Testis (tissue), 2 donors: ENCODE results near the gene TMEM184B.

Experiments used
- POLR2A ChIP-seq: fragments of 450-650 bp; IDR thresholded peaks from one replicate; pipeline ENCODE4 v1.6.1; 2017; ENCODE audit warnings: antibody characterized with exemption, mild to moderate bottlenecking, moderate library complexity
- TF ChIP-seq, protein P1 (sequence below), 3 experiments: fragments of 450-650 bp in 2 of 3; fragments of 200-600 bp in 1 of 3; sonication (generic) in 1 of 3; IDR thresholded peaks; one replicate each; pipeline ENCODE4 v1.5.1; 2016 to 2019; ENCODE audit warnings: antibody characterized with exemption in 3 of 3, mild to moderate bottlenecking in 2 of 3, moderate library complexity in 1 of 3

DNA sequence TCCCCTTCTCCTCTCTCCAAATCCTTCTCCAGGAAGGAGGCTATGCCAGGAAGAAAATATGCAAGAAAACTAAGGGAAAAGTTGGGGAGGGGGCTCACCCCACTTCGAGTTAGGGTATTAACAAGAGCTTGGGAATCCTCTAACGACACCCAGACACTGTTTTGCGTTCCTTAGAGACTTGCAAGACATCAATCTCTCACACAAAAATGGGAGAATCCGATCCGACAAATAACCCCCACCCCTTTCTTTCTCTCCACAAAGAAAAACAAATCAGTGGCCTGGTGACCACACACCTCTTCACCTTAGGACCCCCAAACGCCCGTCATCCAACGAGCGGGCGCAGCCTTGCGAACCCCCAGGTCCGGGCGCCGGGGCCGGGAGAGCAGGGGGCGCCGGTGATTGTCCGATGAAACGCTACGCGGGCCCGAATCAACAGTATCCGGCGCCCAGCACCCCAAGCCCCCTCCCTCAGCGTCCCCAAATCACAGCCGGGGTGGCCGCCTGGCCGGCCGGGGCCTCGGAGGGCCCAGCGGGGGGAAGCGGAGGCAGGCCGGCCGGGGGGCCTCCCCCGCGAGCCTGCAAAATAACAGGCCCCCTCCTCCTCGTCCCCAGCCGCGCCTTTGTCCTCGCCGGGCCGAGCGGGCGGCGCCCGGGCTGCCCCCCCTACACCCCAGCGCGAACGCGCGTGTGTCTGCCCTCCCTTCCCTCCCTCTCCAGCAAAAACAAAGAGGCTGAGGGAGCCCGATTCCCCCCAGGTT is 43.7 kb upstream of the TMEM184B start:
- TF ChIP-seq, protein P1, sequence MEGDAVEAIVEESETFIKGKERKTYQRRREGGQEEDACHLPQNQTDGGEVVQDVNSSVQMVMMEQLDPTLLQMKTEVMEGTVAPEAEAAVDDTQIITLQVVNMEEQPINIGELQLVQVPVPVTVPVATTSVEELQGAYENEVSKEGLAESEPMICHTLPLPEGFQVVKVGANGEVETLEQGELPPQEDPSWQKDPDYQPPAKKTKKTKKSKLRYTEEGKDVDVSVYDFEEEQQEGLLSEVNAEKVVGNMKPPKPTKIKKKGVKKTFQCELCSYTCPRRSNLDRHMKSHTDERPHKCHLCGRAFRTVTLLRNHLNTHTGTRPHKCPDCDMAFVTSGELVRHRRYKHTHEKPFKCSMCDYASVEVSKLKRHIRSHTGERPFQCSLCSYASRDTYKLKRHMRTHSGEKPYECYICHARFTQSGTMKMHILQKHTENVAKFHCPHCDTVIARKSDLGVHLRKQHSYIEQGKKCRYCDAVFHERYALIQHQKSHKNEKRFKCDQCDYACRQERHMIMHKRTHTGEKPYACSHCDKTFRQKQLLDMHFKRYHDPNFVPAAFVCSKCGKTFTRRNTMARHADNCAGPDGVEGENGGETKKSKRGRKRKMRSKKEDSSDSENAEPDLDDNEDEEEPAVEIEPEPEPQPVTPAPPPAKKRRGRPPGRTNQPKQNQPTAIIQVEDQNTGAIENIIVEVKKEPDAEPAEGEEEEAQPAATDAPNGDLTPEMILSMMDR (IDR thresholded peaks at IDR 0.05): no peak
- no peak for TF ChIP-seq POLR2A
